SK-N-SH treated with all-trans-retinoic acid at 6 μM for 48 hours (cell line): ENCODE data around the gene YWHAE.

Experiments
- ARNTL ChIP-seq: fragments of 450-650 bp; formaldehyde crosslinking; IDR thresholded peaks from 2 replicates; pipeline ENCODE4 v1.5.0; 2020; ENCODE audit warnings: low read depth, mild to moderate bottlenecking, moderate library complexity, borderline replicate concordance
- ISL1 ChIP-seq: fragments of 250-450 bp; sonication (Bioruptor Pico); IDR thresholded peaks from 2 replicates; pipeline ENCODE4 v2.1.2; 2022; ENCODE audit warnings: mild to moderate bottlenecking, moderate library complexity
- PATZ1 ChIP-seq: fragments of 250-450 bp; sonication (Bioruptor Pico); IDR thresholded peaks from 2 replicates; pipeline ENCODE4 v1.8.0; 2020; ENCODE audit warnings: mild to moderate bottlenecking, moderate library complexity, borderline replicate concordance
- POU6F1 ChIP-seq: fragments of 250-450 bp; sonication (Bioruptor Pico); IDR thresholded peaks from 2 replicates; pipeline ENCODE4 v1.8.0; 2021; ENCODE audit warnings: low read depth, mild to moderate bottlenecking, moderate library complexity, borderline replicate concordance
- PPARA ChIP-seq: fragments of 250-450 bp; sonication (Bioruptor Pico); IDR thresholded peaks from 2 replicates; pipeline ENCODE4 v1.5.0; 2020; ENCODE audit warnings: mild to moderate bottlenecking, borderline replicate concordance
- RARB ChIP-seq: fragments of 250-450 bp; sonication (Bioruptor Pico); IDR thresholded peaks from 2 replicates; pipeline ENCODE4 v1.8.0; 2021; ENCODE audit warnings: mild to moderate bottlenecking, moderate library complexity
- ZC3H10 ChIP-seq: fragments of 250-450 bp; sonication (Bioruptor Pico); IDR thresholded peaks from 2 replicates; pipeline ENCODE4 v1.5.1; 2021; ENCODE audit warnings: mild to moderate bottlenecking, moderate library complexity
- ZFP3 ChIP-seq: fragments of 250-450 bp; sonication (Bioruptor Pico); IDR thresholded peaks from 2 replicates; pipeline ENCODE4 v1.5.0; 2020; ENCODE audit warnings: mild to moderate bottlenecking, moderate library complexity
- ZNF565 ChIP-seq: fragments of 450-650 bp; formaldehyde crosslinking; conservative IDR thresholded peaks from 2 replicates; pipeline ENCODE4 v1.5.0; 2020; ENCODE audit warnings: low read depth, mild to moderate bottlenecking, moderate library complexity
- ZNF8 ChIP-seq: fragments of 450-650 bp; formaldehyde crosslinking; IDR thresholded peaks from 2 replicates; pipeline ENCODE4 v1.5.0; 2020; ENCODE audit warnings: mild to moderate bottlenecking, moderate library complexity

GRCh38 chr17:1351275-1351674 lies 48.7 kb downstream of the YWHAE start:
- no peak for TF ChIP-seq POU6F1
- TF ChIP-seq ZFP3 (CRISPR knock-in tag): no peak
- TF ChIP-seq ZC3H10: no peak
- no peak for TF ChIP-seq ISL1 (CRISPR knock-in tag)
- no peak for TF ChIP-seq PPARA (CRISPR knock-in tag)
- no peak for TF ChIP-seq RARB (CRISPR knock-in tag)
- TF ChIP-seq ZNF8 (CRISPR knock-in tag): no peak
- TF ChIP-seq PATZ1 (CRISPR knock-in tag): no peak
- TF ChIP-seq ARNTL: no peak
- no peak for TF ChIP-seq ZNF565 (CRISPR knock-in tag)
